HG03575 (cell line): ENCODE results near the gene CYP24A1.

ENCODE experiments used
- ATAC-seq: cut with Tn5 transposase; IDR thresholded peaks from one replicate; pipeline ENCODE4 v1.9.1; 2021; ENCODE audit not compliant: unreplicated experiment, insufficient number of reproducible peaks, low FRiP score; ENCODE audit errors: extremely low read depth

Gene CYP24A1

DNA sequence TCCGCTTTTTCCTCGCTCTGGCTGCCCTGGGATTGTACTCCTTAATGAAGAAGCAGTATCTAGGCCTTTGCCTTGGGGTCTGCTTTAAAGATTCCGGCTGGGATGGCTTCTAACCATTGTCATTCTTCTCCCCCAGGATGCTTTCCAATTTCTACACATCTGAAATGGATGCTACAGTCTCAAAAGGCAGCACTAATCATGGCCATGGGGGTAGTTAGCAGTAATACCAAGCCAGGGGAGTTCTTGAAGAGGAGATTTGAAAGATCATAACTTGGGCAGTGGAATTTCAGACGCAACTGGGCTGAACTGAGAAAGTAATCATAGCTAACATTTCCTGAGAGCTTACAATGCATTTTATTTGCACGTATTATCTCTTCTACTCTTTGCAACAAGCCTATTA lies 30.7 kb upstream of the CYP24A1 start:
- no peak for ATAC-seq

DNA sequence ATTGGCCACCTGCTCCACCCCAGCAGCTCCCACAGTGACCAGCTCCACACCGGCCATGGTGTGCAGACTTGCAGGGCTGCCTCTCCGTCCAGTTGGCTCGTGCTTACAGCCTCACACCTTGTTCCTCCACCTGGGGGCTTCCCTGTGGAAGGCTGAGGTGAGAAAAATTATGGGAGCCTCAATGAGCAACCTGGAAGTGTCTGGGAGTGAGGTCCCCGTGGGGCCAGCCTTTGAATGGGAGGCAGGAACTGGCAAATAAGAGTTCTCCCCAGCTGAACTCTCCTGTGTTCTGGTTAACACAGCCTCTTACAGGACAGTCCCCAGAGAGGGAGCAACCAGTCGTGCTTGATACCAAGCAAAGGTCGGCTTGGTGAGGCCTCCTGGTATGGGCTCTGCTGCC lies 30.3 kb upstream of the CYP24A1 start:
- ATAC-seq, result no peak

DNA sequence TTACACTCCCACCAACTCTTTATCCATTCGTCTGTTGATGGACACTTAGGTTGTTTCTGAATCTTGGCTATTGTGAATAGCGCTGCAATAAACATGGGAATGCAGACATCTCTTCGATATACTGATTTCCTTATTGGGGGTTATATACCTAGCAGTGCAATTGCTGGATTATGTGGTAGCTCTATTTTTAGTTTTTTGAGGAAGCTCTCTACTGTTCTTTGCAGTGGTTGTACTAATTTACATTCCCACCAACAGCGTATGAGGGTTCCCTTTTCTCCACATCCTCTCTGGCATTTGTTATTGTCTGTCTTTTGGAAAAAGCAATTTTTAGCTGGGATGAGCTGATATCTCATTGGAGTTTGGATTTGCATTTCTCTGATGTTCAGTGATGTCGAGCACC lies 29.5 kb upstream of the CYP24A1 start:
- no peak for ATAC-seq

DNA sequence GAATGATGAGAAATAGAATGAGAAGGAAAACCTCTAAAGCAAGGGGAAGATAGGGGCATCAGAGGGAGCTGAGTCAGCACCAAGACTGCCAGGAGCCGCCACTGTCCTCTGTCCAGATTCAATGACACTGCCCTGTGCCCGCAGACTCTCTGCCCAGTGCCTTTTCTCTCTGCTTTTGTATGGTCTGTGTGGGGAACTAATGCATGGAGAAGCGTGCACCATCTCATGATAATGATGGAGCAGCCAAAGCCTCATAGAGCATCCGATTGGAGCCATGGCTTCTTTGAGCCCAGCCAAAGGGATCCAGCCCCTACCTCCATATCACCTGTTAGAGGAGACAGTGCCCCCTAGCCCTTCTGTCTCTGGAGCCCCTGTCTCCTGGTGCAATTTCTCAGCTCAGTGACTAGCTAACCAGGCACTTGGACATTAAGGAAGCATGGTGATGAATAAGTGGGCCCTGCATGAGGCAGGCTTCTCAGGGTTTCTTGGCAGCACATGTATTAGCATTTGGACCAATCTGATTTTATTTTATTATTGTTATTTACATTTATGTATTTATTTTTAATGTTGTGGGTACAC lies 27.6 kb upstream of the CYP24A1 start:
- ATAC-seq, result no peak

DNA sequence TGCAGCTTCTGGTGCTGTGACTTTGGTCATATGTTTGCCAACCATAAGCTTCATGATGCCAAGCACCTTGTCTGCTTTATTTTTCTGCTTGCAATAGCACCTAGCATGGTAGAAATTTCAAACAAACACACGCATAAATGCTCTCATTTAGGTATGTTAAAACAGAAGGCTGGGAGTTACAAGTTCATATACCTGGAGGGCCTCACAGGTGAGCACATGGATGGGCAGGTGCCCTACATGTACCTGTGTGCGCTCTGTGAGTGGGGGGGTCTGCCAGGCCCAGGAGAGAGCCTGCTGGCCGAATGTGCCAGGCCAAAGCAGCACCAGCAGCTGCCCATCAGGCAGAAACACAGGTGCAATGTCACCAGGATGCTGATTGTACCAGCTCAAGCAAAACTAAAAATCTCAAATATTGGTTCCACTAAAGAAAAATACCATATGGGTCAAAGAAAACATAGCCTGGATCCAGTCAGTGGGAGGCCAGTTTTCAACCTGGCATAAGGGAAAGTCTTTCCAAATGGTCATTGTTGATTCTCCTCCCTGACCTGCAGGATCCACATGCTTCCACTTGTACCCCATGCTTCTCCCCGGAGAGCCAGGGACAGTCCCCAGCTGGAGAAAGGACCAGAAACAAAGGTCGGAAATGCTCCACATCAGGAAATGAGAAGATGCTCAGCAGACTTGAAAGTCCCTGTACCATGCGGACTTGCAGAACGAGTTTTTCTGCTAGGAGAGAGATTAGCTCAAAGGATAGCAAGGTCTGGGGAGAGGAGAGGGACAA lies 26.9 kb upstream of the CYP24A1 start:
- ATAC-seq, result no peak

DNA sequence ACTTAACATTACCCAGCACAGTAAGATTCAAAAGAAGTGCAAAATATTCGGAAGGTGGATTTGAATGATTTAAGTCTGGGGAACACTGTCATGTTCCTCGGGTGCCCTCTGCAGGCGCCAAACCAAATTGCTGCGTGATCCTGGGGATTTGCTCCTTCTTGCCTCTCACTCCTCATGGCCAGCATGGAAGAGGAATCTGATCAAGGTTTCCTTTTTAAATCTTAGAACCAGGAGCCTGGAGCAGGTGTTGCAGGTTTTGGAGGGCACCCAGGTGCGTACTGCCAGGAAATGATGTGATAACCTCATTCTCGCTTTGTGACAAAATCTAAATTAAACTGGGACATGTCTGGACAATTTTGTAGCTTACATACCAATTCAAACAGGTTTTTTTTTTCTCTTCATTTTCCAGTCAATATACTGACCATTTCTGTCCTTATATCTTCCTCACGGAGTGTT lies 26.0 kb upstream of the CYP24A1 start:
- ATAC-seq, result no peak

DNA sequence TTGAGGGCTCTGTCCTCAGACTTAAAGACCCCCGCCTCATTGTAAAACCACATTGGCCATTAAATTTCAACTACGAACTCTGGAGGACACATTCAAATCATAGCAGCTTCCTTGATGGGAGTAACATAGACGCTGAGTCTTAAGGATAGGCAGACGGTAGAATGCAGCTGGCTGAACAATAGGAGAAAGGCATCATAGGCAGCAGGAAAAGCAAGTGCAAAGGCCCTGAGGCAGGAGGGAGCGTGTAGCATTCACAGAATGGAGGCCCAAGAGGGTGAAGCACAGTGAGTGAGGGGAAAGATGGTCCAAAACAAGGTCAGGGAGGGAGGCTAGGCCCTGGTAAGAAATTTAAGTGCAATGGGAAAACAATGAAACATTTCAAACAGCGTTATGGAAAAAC lies 25.5 kb upstream of the CYP24A1 start:
- ATAC-seq, result no peak

DNA sequence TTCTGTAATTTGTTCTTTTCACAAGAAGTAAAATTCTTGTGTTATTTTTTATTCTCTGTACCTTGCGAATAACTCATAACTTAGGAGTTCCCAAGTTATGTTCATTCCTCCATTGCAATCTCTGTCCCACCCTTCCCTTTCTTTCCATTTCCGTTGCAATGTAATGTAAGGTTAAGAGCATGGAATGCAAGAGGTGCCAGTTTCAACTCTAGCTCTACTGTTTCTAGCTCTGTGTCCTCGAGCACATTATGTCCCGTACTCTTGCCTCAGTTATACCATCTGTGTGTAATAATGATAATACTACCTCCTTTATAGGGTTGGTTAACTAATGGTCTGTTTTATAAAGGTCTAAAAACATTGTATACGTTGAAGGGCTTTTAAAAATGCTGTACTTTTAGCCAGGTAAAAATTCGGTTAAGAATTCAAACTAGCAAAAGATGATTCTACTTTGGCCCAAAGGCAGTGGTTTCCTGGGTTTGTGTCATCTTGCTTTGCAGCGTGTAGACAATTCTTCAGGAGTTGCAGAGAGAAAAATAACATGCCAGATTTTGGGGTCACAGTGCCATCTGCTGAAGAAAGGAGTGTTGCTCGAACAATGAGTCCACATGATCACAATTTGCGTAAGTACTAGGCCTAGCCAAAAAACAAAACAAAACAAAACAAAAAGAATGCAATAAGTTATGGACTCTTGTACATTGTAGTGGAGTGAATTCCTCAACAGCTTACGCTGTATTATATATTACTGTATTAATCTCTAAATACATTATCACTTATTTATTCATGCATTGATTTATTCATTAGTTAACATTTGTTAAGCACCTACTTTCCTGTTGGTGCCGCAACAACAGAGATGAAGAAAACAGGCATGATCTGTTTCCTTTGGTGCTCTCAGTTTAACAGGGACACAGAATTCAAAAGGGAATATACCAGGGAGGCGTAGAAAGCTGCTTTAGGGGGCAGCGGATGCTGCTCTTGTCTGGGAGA lies 24.1 kb upstream of the CYP24A1 start:
- ATAC-seq, result no peak

DNA sequence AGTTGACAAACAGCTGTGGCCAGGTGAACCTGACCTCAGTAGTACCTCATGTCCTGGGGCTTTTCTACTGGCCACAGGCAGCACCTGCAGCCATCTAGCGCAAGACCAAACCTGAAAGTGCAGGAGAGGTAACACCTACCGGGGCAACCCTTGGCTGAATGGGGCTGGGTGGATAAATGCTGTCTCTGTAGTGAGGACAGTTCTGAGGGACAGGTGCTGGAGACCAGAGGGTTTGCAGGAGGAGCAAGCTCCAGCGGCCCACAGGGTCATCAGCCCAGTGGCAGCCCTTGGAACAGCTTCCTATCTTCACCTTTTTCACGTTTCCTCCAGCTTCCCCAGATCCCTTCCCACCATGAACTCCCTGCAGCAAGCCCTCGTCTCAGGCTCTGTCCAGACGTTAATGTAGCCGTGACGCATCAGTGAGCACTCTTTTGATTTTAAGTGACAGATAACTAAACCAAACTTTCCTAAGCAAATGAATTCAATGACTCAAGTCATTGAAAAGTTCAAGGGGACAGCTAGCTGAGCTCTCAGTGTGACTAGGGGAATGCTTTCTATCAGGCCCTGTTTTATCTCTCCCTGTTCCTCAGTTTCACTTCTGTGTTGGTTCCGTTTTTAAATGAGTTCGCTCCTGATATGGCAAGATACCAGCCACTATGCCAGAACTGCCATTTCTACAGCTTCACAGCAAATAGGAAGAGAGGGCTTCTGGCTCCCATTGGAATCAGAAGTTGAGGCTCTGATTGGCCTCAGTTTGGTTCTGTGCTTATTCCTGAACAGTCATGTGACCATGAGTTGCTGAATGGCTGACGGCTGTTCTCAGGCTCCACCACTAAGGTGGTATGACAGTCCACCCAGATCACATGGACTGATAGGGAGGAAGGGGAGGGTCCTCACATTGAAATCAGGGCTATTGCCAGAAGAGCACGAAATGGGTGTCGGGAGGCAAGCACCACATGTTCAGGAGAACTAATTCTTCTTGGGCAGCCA lies 22.0 kb upstream of the CYP24A1 start:
- ATAC-seq, result no peak

DNA sequence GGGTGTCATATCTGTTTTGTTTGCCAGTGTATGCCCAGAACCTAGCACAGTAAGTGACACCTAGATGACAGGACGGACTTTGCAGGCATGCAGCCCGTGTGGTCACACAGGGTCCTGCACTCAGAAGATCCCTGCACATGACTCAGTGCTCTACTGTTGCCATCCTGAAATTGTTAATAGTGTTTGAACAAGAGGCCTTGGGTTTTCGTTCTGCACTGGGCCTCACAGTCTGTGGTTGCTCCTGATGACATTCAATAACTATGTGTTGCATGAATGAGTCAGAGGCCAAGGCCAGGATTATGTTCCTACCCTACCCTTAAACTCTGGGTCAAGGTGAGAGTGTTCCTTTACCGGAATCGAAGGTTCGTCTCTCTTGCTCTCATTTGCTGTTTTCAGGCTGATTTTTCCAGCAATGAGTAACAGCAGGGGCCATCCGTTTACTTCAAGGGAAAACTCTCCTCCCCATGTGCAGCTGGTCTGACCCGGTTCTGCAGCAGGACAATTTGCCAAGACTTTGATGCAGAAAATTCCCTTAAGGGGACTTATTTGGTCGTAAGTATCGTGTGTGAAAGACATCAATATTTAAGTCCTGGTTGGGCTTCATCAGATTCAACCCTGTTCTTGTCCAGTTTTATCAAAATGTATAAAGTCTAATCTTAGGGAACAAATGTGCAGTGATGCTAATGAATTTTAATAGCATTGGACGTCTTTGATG lies 21.1 kb upstream of the CYP24A1 start:
- ATAC-seq, result no peak

DNA sequence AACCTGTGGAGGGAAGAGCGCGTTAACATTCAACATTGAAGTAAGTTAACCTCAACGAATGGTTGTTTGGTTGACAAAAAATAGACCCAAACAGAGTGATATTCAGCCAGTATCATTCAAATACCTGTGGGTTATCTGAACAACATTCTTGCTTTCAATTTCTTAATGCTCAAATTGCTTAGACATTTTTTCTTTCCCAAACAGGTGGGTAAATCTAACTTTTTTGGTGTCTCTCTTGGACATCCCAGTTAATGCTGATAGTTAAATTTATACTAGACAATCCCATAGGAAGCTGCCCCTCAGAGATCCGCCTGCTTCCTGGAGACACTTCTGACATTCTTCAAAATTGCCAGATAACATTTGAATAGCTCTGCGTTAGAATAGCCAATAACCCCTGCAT lies 20.0 kb upstream of the CYP24A1 start:
- no peak for ATAC-seq

DNA sequence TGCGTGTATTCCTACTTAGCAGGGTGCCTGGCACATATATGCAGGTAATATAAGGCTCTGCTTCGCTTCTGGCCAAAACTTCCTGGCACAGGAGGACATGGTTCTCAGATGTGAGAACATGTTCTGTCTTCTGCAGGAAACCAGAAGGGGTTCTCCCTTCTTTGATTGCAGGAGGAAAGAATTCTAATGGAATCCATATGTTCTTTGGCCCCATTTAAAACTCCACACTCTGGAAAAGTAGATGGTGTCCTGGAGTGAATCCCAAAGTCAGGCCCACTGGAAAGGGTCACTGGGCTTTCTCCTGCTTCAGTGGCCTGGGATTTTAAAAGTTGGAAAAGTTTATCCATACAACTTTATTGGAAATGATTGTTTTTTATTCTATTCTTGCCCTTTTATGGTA lies 16.4 kb upstream of the CYP24A1 start:
- no peak for ATAC-seq

DNA sequence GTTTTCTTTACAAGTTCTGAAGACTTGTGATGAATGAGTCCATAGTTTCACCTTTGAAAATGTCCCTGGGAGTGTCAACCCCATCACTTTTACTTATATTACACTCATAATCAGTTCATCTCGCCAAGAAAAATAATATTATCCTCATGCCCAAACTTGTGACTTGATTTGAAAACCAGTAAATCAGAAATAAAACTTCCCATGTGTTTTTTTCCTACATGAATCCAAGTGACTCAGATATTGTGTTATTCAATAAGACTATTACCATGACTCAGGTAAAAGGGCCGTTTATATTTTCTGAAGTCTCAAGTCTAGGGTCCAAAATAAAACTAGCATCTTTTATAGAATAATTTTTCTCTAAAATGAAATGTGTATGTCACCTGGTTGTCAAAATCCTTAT lies 15.8 kb upstream of the CYP24A1 start:
- no peak for ATAC-seq

DNA sequence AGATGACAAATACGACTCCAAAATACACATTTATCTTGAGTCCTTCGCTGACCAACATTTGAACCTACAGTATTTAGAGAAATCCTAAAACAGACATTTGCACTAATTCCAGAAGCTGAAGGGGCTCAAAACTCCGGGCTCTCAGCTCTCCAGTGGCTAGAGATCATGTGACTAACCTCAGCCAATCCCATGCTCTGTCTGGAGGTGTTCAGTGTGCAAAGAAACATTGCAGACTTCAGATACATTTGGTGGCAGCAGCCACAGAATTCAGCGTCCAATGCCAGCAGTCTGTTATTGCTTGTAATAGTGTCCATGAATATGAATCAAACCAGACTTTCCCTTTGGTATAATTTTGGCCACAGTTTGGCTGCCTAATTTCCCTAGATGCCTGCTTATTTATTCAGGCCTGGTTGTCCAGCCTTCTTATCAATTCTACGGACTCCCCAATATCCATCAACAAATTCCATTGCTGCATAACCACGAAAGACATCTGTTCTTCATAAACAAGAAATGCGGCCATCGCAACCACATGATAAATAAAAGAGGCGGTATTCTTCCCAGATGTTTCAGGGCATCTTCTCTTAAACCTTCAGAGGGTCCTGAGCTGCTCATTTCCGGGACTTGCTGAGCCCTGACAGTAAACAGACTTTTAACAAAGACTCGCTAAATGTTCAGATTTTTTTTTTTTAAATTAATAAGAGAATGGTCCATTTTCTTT lies 14.5 kb upstream of the CYP24A1 start:
- ATAC-seq, result no peak

DNA sequence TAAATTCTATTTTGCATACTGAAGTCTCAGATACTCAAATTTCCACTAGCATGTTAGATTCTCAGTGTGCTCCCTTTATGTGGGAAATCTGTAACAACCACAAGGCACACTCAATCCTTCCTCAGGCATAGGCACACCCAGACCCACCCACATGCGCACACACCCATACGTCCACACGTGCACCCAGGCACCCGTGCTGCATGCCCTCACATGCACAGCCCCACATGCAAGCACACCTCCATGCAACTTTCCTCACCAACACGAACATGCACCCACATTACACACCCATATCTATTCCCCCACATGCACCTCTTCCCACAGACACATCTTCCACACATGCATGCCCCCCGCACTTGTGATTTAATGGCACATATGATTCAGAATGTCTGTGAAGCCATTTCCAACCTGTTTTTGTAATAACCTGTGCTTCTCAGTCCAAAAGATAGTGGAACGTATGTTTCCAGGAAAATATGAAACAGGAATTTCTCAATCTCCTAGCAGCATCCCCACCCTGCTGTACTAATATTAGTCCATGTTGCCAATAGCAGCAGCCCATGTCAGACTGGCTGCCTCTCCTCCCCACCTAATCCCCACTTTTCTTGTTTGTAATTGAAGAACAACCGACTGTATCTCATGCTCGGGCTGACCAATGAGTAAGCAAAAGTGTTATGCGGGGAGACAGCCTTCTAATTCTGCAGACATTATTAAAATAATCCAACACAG lies 11.3 kb upstream of the CYP24A1 start:
- no peak for ATAC-seq

DNA sequence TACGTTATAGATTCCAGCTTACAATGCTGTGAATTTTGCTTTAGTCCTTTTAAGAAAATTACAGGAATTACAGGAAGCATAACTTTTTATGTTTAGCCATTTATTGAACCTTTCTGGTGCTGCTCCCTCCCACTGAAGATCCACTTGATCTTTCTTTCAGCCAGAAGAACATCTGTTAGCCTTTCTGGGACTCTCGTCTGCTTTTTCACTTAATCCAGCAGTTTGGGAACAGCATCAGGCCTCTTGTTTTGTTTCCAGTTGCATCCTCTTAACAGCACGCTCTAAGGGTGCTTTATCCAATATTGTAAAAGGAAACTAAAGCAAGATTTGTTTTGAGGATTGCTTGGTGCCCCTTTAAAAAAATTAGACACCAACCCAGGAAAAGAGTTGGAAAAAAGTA lies 10.3 kb upstream of the CYP24A1 start:
- ATAC-seq, result no peak

DNA sequence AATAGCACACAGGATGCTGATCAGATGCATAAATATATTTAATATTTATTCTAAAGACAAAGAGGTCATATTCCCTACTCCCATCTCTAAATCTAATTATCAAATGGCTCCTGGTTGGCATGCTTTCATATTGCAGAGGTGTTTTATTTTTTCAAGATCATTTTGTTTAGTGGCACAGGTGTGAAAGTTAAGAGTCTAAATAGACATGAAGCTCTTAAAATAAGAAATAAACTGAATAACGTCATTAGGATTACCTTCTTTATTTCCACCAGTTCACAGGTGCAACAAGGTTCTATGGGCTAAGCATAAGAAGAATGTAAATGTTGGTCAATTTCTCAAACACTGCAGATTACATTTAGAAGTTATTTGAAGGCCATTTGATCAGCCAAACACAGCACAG lies 7.1 kb upstream of the CYP24A1 start:
- ATAC-seq, result no peak
